Breast epithelium (tissue), 3 donors: Measurements from ENCODE around the gene TEN1.

Experiments used
- CTCF ChIP-seq, 3 donors: fragments of 450-650 bp; IDR thresholded peaks; one replicate each; pipeline ENCODE4 v1.5.1; 2016 to 2017; ENCODE audit warnings: antibody characterized with exemption in 3 of 3, mild to moderate bottlenecking in 3 of 3, moderate library complexity in 3 of 3
- POLR2A ChIP-seq: fragments of 450-650 bp; IDR thresholded peaks from one replicate; pipeline ENCODE4 v1.6.1; 2016; ENCODE audit warnings: antibody characterized with exemption, mild to moderate bottlenecking, moderate library complexity

DNA sequence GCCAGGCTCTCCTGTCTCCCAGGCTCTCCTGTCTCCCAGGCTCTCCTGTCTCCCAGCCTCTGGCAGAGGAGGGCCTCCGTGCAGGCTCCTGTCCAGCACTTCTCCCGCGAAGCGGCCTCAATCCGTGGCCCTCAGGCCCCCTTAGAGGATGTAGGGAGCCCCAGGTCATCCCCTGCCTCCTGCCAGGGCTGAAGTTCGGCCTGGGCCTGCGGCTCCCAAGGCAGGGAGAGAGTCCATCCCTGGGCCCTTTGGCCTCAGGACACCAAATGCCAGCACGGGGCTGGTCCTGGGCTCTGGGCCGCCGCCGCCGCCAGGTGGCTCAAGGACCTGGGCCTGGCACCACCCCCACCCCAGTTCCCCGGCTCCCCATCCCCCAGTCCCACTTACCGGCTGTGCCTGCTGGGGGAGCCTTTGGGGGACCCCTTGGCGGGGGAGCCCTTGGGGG lies 47.7 kb downstream of the TEN1 start:
- TF ChIP-seq CTCF (IDR thresholded peaks at IDR 0.05) (no peak), POLR2A (no peak)
